NT2/D1 (cell line): ENCODE data around the gene FBLN2.
A peak's percentile ranks its signal among the peaks of the same experiment; 100 is the strongest.

Experiments used
- DNase-seq: peaks from one replicate; pipeline ENCODE4 v3.0.0-alpha.2; 2011; ENCODE audit warnings: low read depth, low spot score
- H3K27me3 ChIP-seq: 2 replicates; pipeline ENCODE4 v1.6.0; 2011; ENCODE audit warnings: mild to moderate bottlenecking; ENCODE audit not compliant: insufficient read length, insufficient read depth
- H3K36me3 ChIP-seq: 2 replicates; pipeline ENCODE4 v1.6.1; 2011; ENCODE audit warnings: mild to moderate bottlenecking, low read length, mixed read lengths; ENCODE audit not compliant: insufficient read depth, insufficient read length
- H3K4me1 ChIP-seq: 2 replicates; pipeline ENCODE4 v1.5.1; 2011; ENCODE audit not compliant: insufficient read depth, insufficient read length
- H3K4me3 ChIP-seq: 2 replicates; pipeline ENCODE4 v1.5.1; 2011; ENCODE audit warnings: low read depth; ENCODE audit not compliant: insufficient read length
- H3K9ac ChIP-seq: 2 replicates; pipeline ENCODE4 v1.6.0; 2011; ENCODE audit warnings: low read depth; ENCODE audit not compliant: insufficient read length
- H3K9me3 ChIP-seq: 2 replicates; pipeline ENCODE4 v1.5.1; 2011; ENCODE audit warnings: mild to moderate bottlenecking, low read length; ENCODE audit not compliant: insufficient read depth
- SUZ12 ChIP-seq: IDR thresholded peaks from 2 replicates; pipeline ENCODE4 v1.6.1; 2011; ENCODE audit not compliant: insufficient read length, insufficient read depth; ENCODE audit errors: extremely low read depth
- YY1 ChIP-seq: IDR thresholded peaks from 2 replicates; pipeline ENCODE4 v1.6.1; 2011; ENCODE audit not compliant: insufficient read length, insufficient read depth
- ZNF274 ChIP-seq: IDR thresholded peaks from 2 replicates; pipeline ENCODE4 v1.6.1; 2011; ENCODE audit warnings: mild to moderate bottlenecking, low read depth, low read length

The FBLN2 gene

DNA sequence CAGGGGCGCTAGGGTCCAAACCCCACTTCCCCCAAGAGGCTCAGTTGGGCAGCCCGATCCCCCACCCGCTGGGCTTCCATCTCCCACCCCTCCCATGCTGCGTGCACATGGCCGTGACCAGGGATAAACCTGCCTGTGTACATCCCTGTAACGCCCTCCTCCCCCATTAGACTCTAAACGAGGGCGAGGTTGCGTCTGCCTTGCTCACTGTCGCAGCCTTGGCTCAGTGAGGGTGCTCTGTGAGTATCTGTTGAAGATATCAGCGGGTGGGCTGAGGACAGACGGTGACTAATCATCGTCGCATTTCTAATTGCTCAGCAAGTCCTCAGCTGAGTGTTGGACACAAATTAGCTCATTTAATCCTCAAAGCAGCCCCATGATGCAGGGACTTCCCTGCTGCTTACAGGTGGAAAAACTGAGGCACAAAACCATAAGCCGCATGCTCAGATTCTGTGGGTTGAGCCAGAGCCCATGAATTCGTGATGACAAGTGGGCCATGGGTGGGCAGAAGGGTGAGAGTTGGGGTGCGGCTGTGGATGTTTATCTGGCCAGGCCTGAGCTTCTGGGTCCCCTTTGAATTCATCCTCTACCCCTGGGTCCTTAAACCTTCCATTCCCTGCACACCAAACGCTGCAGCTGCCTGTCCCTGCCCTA is 26.0 kb downstream of the FBLN2 start:
- H3K27me3 ChIP-seq = no peaks in the 10 kb centered on the region
- peaks cover 22% of the 10 kb centered on the region for H3K36me3 ChIP-seq
- H3K9me3 ChIP-seq = no peaks in the 10 kb centered on the region
- TF ChIP-seq SUZ12 = no peak
- peak overlapping the region; percentile 57 for H3K9ac ChIP-seq
- H3K4me1 ChIP-seq = peaks cover 21% of the 10 kb centered on the region
- no peak for DNase-seq
- no peak overlapping the region for H3K4me3 ChIP-seq

DNA sequence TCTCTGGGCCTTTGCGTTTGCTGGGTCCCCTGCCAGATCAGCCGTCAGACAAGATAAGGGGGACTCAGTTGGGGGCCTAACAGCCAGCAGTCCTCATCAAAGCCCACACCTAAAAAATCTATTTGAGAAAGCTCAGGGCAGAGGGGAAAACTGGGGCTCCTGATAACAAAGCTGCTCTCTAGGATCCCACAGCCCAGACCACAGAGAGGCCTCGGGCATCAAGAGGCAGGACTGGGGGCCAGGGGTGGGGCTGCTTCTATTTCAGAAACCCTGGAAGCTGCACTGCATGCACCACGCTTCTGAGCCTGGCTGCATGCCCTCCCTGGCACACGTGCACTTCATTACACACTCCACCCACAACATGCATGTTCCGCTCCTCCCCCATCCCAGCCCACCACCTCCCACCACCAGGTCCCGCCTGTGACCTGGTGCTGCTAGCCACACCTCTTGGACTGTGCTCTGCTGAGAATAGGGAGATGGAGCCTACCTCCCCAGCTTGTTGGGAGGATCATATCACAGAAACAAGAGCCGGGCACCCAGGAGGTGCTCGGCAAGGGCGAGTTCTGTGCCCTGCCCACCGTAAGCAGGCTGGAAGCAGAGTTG is 26.6 kb downstream of the FBLN2 start:
- no peak for DNase-seq
- Histone ChIP-seq H3K9me3 (no peaks in the 10 kb centered on the region), H3K4me3 (no peak overlapping the region), H3K4me1 (peaks cover 21% of the 10 kb centered on the region), H3K9ac (peak overlapping the region; percentile 57), H3K27me3 (no peaks in the 10 kb centered on the region), H3K36me3 (peaks cover 16% of the 10 kb centered on the region)
- TF ChIP-seq ZNF274 = no peak
- no peak for TF ChIP-seq YY1
- no peak for TF ChIP-seq SUZ12

DNA sequence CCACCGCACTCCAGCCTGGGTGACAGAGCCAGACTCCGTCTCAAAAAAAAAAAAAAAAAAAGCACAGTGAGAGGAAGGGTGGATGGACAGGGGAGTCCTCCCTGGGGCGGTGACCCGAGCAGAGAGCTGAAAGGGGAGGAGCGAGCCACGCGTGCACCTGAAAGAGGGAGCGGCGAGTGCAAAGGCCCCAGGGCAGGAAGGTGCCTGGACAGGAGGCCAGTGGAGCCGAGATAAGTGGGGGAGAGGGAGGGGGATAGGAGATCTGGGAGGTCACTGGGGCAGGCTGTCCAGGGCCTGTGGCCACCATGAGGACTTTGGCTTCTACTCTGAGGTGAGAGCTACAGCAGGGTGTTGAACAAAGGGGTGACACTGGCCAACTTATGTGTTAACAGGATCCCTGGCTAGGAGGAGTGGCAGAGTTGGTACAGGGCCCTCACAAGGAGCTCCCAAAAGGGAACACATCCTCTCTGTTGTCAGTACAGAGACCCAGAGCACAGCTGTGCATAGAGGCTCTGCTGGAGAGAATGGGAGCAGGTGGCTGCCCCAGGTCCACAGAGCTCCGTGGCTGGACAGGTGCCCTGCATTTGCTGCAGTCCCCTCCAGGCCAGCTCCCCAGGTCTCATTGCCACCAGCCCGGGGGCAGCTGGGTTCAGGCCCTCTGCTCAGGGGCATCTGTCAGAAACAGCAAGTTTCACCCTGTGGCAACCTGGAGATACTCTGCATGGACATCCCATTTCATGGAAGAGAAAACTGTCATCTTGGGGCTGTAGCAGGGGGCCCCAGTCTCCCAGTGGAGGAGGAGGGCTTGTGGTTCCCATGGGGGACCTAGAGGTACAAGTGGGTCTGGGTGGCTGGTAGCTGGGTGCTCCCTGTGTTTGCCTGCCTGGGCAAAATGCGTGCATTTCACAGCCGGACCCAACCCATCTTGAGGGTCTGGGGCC is 28.5 kb downstream of the FBLN2 start:
- Histone ChIP-seq H3K27me3 (no peaks in the 10 kb centered on the region), H3K9me3 (no peaks in the 10 kb centered on the region), H3K36me3 (peaks cover under 1% of the 10 kb centered on the region), H3K4me3 (no peak overlapping the region), H3K9ac (no peak overlapping the region), H3K4me1 (peaks cover 31% of the 10 kb centered on the region)
- DNase-seq = no peak
- TF ChIP-seq SUZ12 (no peak), YY1 (no peak), ZNF274 (no peak)

DNA sequence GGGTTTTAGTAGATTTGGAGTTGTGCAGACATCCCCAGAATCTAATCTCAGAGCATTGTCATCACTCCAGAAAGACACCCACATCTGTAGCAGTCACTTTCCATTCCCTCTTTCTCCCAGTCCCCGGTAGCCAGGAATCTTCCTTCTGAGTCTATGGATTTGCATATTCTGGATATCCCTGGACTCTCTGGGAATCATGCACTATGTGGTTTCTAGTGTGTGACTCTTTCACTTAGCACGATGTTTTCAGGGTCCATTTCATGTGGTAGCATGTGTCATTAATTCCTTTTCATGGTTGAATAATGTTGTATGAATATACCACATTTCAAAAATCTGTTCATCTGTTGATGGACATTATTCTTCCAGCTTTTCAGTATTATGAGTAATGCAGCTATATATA is 29.3 kb downstream of the FBLN2 start:
- TF ChIP-seq SUZ12 = no peak
- no peak for TF ChIP-seq ZNF274
- no peak for TF ChIP-seq YY1
- Histone ChIP-seq H3K36me3 (no peaks in the 10 kb centered on the region), H3K4me1 (peaks cover 36% of the 10 kb centered on the region), H3K9me3 (no peaks in the 10 kb centered on the region), H3K27me3 (no peaks in the 10 kb centered on the region), H3K9ac (no peak overlapping the region), H3K4me3 (no peak overlapping the region)
- no peak for DNase-seq

DNA sequence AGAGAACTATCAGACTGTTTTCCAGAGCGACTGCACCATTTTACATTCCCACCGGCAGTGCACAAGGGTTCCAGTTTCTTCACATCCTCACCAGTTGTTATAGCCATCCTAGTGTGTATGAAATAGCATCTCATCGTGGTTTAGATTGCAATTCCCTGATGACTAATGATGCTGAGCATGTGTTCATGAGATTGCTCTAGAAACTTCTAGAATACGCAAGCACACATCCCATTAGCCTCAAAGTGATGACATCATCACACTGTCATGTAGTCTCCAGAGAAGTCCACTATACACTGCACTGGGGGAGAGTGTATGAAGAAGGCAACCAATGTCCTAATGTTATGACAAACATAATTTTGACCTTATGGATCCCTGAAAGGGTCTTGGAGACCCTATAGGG is 30.1 kb downstream of the FBLN2 start:
- TF ChIP-seq ZNF274 (no peak), YY1 (no peak), SUZ12 (no peak)
- peaks cover 33% of the 10 kb centered on the region for H3K4me1 ChIP-seq
- H3K9me3 ChIP-seq = no peaks in the 10 kb centered on the region
- no peak overlapping the region for H3K9ac ChIP-seq
- H3K4me3 ChIP-seq = no peak overlapping the region
- H3K36me3 ChIP-seq = no peaks in the 10 kb centered on the region
- H3K27me3 ChIP-seq = no peaks in the 10 kb centered on the region
- DNase-seq = no peak

DNA sequence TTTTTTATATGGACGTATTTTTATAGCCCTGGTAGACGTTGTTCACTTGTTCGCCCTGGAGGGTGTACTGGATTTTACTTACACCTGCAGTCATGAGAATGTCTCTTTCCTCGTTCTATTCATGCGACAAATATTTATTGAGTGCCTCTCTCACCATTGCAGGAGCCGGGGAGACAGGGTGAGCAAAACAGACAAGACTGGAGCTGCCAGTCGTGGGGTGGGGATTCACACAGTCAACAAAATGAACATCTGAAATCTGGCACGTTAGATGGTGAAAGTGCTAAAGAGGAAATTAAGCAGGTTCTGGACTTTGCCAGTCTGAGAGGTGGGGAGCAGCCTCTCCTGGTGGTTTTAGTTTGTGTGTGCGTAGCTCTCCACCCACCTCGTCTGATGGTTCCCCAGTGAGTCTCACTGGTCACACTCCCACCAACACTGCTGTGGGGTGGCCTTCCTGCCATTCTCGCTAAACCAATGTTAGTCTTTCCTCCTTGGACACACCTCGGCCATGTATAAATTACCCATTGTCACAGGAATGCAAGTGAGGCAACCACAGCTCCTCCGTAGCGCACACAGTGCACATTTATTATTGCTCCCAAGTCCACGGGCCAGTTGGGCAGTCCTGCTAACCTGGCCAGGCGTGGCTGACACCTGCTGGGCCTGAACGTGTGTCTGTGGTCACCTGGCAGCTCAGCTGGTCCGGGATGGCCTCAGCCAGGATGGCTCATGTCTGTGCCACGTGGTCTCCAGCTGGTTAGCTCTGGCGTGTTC is 31.5 kb downstream of the FBLN2 start:
- DNase-seq = no peak
- TF ChIP-seq YY1 = no peak
- no peak for TF ChIP-seq SUZ12
- Histone ChIP-seq H3K4me3 (no peak overlapping the region), H3K4me1 (peaks cover 21% of the 10 kb centered on the region), H3K27me3 (no peaks in the 10 kb centered on the region), H3K36me3 (no peaks in the 10 kb centered on the region), H3K9me3 (no peaks in the 10 kb centered on the region), H3K9ac (no peak overlapping the region)
